K562 (cell line): ENCODE results near the gene E2F3. TPM values are rescaled to one million over a fixed set of nuclear protein-coding genes. Genes with fewer than 3 reads are reported as not detected.

Source experiments
- BCOR ChIP-seq: fragments of 450-650 bp; IDR thresholded peaks from 2 replicates; pipeline ENCODE4 v1.6.1; 2016
- CBX5 ChIP-seq: IDR thresholded peaks from 2 replicates; pipeline ENCODE4 v1.6.1; 2014; ENCODE audit warnings: low read depth, borderline replicate concordance
- CHD1 ChIP-seq: fragments of 200-600 bp; sonication (generic); IDR thresholded peaks from one replicate; pipeline ENCODE4 v1.6.1; 2012; ENCODE audit warnings: mild to moderate bottlenecking, moderate library complexity, low read length, inconsistent platforms
- GABPB1 ChIP-seq: sonication (generic); formaldehyde crosslinking; IDR thresholded peaks from 2 replicates; pipeline ENCODE4 v1.8.0; 2022; ENCODE audit warnings: mild to moderate bottlenecking, missing genetic modification reagents
- KLF1 ChIP-seq: fragments of 450-650 bp; IDR thresholded peaks from 2 replicates; pipeline ENCODE4 v1.6.1; 2016; ENCODE audit warnings: missing genetic modification characterization, missing compliant biosample characterization
- LCOR ChIP-seq: sonication (generic); formaldehyde crosslinking; IDR thresholded peaks from 2 replicates; pipeline ENCODE4 v1.8.0; 2022; ENCODE audit warnings: mild to moderate bottlenecking, missing genetic modification reagents
- MYNN ChIP-seq, 2 experiments: sonication (generic); formaldehyde crosslinking in 1 of 2; IDR thresholded peaks; 2 replicates each; pipeline versions ENCODE4 v1.5.0 to v1.6.1; 2016 to 2020; ENCODE audit warnings: antibody characterized with exemption in 1 of 2, missing genetic modification reagents in 1 of 2
- PHB2 ChIP-seq: fragments of 450-650 bp; IDR thresholded peaks from 2 replicates; pipeline ENCODE4 v1.6.1; 2017; ENCODE audit warnings: low read depth
- SIN3A ChIP-seq, 2 experiments: fragments of 150-350 bp in 1 of 2; IDR thresholded peaks; 2 replicates each; pipeline ENCODE4 v1.6.1; 2011 to 2016; ENCODE audit warnings: borderline replicate concordance in 2 of 2, low read depth in 2 of 2, low read length in 2 of 2, mild to moderate bottlenecking in 2 of 2, moderate library complexity in 2 of 2; ENCODE audit not compliant: control insufficient read depth in 1 of 2
- SPI1 ChIP-seq: IDR thresholded peaks from 2 replicates; pipeline ENCODE4 v1.6.1; 2011; ENCODE audit warnings: low read depth, low read length, control low read depth, borderline replicate concordance
- polyA plus RNA-seq, 8 experiments: library from polyadenylated mRNA; depleted of rRNA in 4 of 8; stranded (reverse) in 5 of 8; unstranded in 3 of 8; fragments of >200 nt; fragmentation: Nextera tagmentation in 2 of 8; fragmentation: Illumina TruSeq in 1 of 8; extraction: Ambion mirVana in 2 of 8; extraction: Trizol in 1 of 8; gene quantifications; 2 replicates each; pipeline versions ENCODE4 v1.2.1 to v1.2.3, GENCODE V29; 2011 to 2014; ENCODE audit warnings: inconsistent platforms in 1 of 8, missing spikeins in 1 of 8
- total RNA-seq, 7 experiments: library from RNA; depleted of rRNA in 6 of 7; stranded (reverse); fragments of >200 nt in 6 of 7; fragmentation: Illumina TruSeq in 2 of 7; extraction: Trizol in 2 of 7; gene quantifications; 2 replicates each; pipeline versions ENCODE4 v1.2.1 to v1.2.3, GENCODE V29; 2011 to 2021; ENCODE audit warnings: low replicate concordance in 1 of 7
- TF ChIP-seq, protein P1 (sequence below): fragments of 250-450 bp; sonication (Bioruptor Pico); IDR thresholded peaks from 2 replicates; pipeline ENCODE4 v1.4.0; 2020
- TF ChIP-seq, protein P2 (sequence below): sonication (generic); formaldehyde crosslinking; IDR thresholded peaks from 2 replicates; pipeline ENCODE4 v1.8.0; 2022; ENCODE audit warnings: mild to moderate bottlenecking, missing genetic modification reagents
- TF ChIP-seq, protein P3 (sequence below): fragments of 250-450 bp; sonication (Bioruptor Pico); IDR thresholded peaks from 2 replicates; pipeline ENCODE4 v1.4.0; 2020; ENCODE audit warnings: mild to moderate bottlenecking
- TF ChIP-seq, protein P4 (sequence below): fragments of 250-450 bp; sonication (Bioruptor Pico); IDR thresholded peaks from 2 replicates; pipeline ENCODE4 v1.8.0; 2021; ENCODE audit warnings: mild to moderate bottlenecking, moderate library complexity

The E2F3 gene
- total and polyA plus RNA-seq, 9 of the 15 experiments (the other 6 are each of a cell fraction or from before 2014, with no cell fraction given), result 11.1 to 44.7 (median 27.2) TPM

DNA sequence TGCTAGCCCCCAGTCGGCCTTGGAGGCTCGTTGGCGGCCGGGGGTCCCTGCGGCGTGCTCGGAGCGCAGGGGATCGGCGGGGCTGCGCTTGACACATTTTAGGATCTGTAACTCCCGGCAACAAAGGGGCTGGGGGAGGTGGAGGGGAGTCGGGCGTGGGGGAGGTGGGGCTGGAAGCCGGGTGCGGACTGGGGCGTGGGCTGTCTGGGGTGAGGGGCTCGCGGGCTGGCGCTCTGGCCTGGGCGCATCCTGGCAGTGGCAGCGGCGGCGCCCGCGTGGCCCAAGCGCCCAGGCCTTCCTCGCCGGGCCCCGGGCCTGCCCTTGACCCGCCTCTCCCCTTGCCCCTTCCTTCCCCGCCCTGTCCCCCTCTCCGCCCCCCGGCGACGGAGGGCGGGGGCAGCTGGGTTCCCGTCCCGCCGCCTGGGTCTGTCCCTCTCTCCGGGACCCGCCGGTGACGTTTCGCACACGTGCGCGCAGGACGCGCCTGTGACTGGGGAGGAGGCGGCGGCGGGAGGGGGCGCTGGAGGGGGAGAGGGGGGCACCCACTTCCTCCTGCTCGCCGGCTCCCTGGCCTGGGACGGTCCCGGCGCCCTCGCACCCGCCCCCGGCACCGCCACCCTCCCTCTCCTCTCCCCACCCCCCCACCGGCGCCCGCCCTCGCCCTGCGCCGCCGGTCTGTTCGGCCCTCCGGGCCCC is 1.5 kb downstream of the E2F3 start (continued):
- TF ChIP-seq, protein P1, sequence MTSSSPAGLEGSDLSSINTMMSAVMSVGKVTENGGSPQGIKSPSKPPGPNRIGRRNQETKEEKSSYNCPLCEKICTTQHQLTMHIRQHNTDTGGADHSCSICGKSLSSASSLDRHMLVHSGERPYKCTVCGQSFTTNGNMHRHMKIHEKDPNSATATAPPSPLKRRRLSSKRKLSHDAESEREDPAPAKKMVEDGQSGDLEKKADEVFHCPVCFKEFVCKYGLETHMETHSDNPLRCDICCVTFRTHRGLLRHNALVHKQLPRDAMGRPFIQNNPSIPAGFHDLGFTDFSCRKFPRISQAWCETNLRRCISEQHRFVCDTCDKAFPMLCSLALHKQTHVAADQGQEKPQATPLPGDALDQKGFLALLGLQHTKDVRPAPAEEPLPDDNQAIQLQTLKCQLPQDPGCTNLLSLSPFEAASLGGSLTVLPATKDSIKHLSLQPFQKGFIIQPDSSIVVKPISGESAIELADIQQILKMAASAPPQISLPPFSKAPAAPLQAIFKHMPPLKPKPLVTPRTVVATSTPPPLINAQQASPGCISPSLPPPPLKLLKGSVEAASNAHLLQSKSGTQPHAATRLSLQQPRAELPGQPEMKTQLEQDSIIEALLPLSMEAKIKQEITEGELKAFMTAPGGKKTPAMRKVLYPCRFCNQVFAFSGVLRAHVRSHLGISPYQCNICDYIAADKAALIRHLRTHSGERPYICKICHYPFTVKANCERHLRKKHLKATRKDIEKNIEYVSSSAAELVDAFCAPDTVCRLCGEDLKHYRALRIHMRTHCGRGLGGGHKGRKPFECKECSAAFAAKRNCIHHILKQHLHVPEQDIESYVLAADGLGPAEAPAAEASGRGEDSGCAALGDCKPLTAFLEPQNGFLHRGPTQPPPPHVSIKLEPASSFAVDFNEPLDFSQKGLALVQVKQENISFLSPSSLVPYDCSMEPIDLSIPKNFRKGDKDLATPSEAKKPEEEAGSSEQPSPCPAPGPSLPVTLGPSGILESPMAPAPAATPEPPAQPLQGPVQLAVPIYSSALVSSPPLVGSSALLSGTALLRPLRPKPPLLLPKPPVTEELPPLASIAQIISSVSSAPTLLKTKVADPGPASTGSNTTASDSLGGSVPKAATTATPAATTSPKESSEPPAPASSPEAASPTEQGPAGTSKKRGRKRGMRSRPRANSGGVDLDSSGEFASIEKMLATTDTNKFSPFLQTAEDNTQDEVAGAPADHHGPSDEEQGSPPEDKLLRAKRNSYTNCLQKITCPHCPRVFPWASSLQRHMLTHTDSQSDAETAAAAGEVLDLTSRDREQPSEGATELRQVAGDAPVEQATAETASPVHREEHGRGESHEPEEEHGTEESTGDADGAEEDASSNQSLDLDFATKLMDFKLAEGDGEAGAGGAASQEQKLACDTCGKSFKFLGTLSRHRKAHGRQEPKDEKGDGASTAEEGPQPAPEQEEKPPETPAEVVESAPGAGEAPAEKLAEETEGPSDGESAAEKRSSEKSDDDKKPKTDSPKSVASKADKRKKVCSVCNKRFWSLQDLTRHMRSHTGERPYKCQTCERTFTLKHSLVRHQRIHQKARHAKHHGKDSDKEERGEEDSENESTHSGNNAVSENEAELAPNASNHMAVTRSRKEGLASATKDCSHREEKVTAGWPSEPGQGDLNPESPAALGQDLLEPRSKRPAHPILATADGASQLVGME (CRISPR knock-in tag), result no peak
- peak; percentile 49; the same call in 1 of the 2 replicates for TF ChIP-seq SPI1
- peak; percentile 79 for TF ChIP-seq GABPB1 (CRISPR knock-in tag)
- TF ChIP-seq, protein P2, sequence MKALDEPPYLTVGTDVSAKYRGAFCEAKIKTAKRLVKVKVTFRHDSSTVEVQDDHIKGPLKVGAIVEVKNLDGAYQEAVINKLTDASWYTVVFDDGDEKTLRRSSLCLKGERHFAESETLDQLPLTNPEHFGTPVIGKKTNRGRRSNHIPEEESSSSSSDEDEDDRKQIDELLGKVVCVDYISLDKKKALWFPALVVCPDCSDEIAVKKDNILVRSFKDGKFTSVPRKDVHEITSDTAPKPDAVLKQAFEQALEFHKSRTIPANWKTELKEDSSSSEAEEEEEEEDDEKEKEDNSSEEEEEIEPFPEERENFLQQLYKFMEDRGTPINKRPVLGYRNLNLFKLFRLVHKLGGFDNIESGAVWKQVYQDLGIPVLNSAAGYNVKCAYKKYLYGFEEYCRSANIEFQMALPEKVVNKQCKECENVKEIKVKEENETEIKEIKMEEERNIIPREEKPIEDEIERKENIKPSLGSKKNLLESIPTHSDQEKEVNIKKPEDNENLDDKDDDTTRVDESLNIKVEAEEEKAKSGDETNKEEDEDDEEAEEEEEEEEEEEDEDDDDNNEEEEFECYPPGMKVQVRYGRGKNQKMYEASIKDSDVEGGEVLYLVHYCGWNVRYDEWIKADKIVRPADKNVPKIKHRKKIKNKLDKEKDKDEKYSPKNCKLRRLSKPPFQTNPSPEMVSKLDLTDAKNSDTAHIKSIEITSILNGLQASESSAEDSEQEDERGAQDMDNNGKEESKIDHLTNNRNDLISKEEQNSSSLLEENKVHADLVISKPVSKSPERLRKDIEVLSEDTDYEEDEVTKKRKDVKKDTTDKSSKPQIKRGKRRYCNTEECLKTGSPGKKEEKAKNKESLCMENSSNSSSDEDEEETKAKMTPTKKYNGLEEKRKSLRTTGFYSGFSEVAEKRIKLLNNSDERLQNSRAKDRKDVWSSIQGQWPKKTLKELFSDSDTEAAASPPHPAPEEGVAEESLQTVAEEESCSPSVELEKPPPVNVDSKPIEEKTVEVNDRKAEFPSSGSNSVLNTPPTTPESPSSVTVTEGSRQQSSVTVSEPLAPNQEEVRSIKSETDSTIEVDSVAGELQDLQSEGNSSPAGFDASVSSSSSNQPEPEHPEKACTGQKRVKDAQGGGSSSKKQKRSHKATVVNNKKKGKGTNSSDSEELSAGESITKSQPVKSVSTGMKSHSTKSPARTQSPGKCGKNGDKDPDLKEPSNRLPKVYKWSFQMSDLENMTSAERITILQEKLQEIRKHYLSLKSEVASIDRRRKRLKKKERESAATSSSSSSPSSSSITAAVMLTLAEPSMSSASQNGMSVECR, result peak; percentile 80; the same call in 1 of the 2 replicates
- TF ChIP-seq CHD1, result no peak
- TF ChIP-seq SIN3A (IDR thresholded peaks at IDR 0.05; ENCODE audit: borderline replicate concordance in 2 of 2, control insufficient read depth in 1 of 2, low read depth in 2 of 2, low read length in 2 of 2), result peak in 1 of 2 experiments; percentile 80; a peak in 2 of 4 replicates
- TF ChIP-seq, protein P3, sequence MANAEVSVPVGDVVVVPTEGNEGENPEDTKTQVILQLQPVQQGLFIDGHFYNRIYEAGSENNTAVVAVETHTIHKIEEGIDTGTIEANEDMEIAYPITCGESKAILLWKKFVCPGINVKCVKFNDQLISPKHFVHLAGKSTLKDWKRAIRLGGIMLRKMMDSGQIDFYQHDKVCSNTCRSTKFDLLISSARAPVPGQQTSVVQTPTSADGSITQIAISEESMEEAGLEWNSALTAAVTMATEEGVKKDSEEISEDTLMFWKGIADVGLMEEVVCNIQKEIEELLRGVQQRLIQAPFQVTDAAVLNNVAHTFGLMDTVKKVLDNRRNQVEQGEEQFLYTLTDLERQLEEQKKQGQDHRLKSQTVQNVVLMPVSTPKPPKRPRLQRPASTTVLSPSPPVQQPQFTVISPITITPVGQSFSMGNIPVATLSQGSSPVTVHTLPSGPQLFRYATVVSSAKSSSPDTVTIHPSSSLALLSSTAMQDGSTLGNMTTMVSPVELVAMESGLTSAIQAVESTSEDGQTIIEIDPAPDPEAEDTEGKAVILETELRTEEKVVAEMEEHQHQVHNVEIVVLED (CRISPR knock-in tag), result peak; percentile 56
- TF ChIP-seq BCOR, result no peak
- no peak for TF ChIP-seq CBX5
- TF ChIP-seq KLF1, result no peak
- TF ChIP-seq, protein P4, sequence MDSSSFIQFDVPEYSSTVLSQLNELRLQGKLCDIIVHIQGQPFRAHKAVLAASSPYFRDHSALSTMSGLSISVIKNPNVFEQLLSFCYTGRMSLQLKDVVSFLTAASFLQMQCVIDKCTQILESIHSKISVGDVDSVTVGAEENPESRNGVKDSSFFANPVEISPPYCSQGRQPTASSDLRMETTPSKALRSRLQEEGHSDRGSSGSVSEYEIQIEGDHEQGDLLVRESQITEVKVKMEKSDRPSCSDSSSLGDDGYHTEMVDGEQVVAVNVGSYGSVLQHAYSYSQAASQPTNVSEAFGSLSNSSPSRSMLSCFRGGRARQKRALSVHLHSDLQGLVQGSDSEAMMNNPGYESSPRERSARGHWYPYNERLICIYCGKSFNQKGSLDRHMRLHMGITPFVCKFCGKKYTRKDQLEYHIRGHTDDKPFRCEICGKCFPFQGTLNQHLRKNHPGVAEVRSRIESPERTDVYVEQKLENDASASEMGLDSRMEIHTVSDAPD (CRISPR knock-in tag), result no peak
- TF ChIP-seq PHB2, result no peak
- peak; percentile 68; the same call in 1 of the 2 replicates for TF ChIP-seq MYNN (IDR thresholded peaks at IDR 0.05)
- TF ChIP-seq MYNN (CRISPR knock-in tag; IDR thresholded peaks at IDR 0.05), result no peak
- peak; percentile 70; the same call in 1 of the 2 replicates for TF ChIP-seq LCOR (CRISPR knock-in tag)
